Hepatocyte (in vitro differentiated cells): Measurements from ENCODE around the gene NBAS.

Source experiments
- EZH2phosphoT487 ChIP-seq: fragments of 200-600 bp; sonication (generic); IDR thresholded peaks from one replicate; pipeline ENCODE4 v1.6.1; 2018; ENCODE audit warnings: antibody characterized with exemption, mild to moderate bottlenecking, low read depth, moderate library complexity; ENCODE audit not compliant: unreplicated experiment, severe bottlenecking
- TF ChIP-seq, protein P1 (sequence below): fragments of 200-600 bp; sonication (generic); IDR thresholded peaks from 2 replicates; pipeline ENCODE4 v1.5.1; 2016; ENCODE audit warnings: antibody characterized with exemption, mild to moderate bottlenecking; ENCODE audit not compliant: poor library complexity

DNA sequence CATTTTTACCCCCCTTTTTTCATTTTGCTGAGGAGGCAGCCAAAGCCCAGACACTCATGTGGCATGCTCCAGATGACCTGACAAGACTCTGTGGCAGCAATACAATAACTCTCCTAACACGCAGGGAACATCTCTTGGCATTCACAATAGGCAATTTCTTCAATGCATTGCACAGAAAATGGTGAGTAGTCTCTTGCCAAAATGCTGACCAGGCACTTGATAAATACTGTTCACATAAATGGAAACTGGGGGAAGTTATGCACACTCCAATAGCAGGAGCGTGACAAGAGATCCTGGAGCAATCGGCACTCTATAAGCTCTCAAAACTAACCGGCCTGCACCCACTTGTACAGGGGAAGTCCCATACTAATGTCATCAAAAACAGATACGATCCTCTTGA, 66.3 kb downstream of the NBAS start:
- TF ChIP-seq, protein P1, sequence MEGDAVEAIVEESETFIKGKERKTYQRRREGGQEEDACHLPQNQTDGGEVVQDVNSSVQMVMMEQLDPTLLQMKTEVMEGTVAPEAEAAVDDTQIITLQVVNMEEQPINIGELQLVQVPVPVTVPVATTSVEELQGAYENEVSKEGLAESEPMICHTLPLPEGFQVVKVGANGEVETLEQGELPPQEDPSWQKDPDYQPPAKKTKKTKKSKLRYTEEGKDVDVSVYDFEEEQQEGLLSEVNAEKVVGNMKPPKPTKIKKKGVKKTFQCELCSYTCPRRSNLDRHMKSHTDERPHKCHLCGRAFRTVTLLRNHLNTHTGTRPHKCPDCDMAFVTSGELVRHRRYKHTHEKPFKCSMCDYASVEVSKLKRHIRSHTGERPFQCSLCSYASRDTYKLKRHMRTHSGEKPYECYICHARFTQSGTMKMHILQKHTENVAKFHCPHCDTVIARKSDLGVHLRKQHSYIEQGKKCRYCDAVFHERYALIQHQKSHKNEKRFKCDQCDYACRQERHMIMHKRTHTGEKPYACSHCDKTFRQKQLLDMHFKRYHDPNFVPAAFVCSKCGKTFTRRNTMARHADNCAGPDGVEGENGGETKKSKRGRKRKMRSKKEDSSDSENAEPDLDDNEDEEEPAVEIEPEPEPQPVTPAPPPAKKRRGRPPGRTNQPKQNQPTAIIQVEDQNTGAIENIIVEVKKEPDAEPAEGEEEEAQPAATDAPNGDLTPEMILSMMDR = no peak
- TF ChIP-seq EZH2phosphoT487 = no peak
